Sigmoid colon (tissue), 4 donors: ENCODE measurements around the gene MYOZ1.

ENCODE experiments used
- CTCF ChIP-seq, 4 experiments: fragments of 450-650 bp in 3 of 4; fragments of 200-600 bp in 1 of 4; IDR thresholded peaks; one replicate each; pipeline ENCODE4 v1.5.1; 2016 to 2019; ENCODE audit warnings: antibody characterized with exemption in 4 of 4, mild to moderate bottlenecking in 3 of 4, moderate library complexity in 2 of 4
- EP300 ChIP-seq, 4 donors: sonication (generic); formaldehyde crosslinking; IDR thresholded peaks; one replicate each; pipeline ENCODE4 v1.6.1; 2017; ENCODE audit warnings: antibody characterized with exemption in 4 of 4

GRCh38 chr10:73650537-73651331 lies 9.5 kb upstream of the MYOZ1 start:
- no peak for TF ChIP-seq CTCF (IDR thresholded peaks at IDR 0.05)
- no peak for TF ChIP-seq EP300 (IDR thresholded peaks at IDR 0.05)
